CD4-positive, alpha-beta T cell treated with Interleukin-1 beta for 1 hour (primary cell): Measurements from ENCODE around the gene SP110.
"Not testable (repeated sequence)": the region's sequence is repeated elsewhere in the genome, so short reads cannot be mapped to it uniquely, and the experiment has no call there.

Experiments
- DNase-seq, 2 donors: peaks; one replicate each; pipeline ENCODE4 v3.0.0-alpha.2; 2020 to 2022

SP110 gene

GRCh38 chr2:230222829-230223228, 3.0 kb upstream of the SP110 start:
- DNase-seq: not testable (repeated sequence)

- DNase-seq: no peak
Observed at GRCh38 chr2:230221493-230221892, 1.7 kb upstream of the SP110 start.

GRCh38 chr2:230220347-230220969, 674 bp upstream of the SP110 start:
- no peak for DNase-seq

- peak in 1 of 2 donors; percentile 35 for DNase-seq
Observed at GRCh38 chr2:230218421-230218820, 1.4 kb downstream of the SP110 start.

GRCh38 chr2:230217424-230217823, 2.4 kb downstream of the SP110 start:
- no peak for DNase-seq

GRCh38 chr2:230216489-230216888, 3.3 kb downstream of the SP110 start:
- no peak for DNase-seq

- peak in 1 of 2 donors; percentile 29 for DNase-seq
Observed at GRCh38 chr2:230209422-230210051, 10.2 kb downstream of the SP110 start.

GRCh38 chr2:230208576-230208975, 11.2 kb downstream of the SP110 start:
- no peak for DNase-seq

GRCh38 chr2:230205721-230206120, 14.1 kb downstream of the SP110 start:
- DNase-seq: no peak

- no peak for DNase-seq
Observed at GRCh38 chr2:230205034-230205433, 14.8 kb downstream of the SP110 start.

GRCh38 chr2:230203110-230203676, 16.6 kb downstream of the SP110 start:
- DNase-seq: peak; percentile 37 to 38

- peak; percentile 40 for DNase-seq
Observed at GRCh38 chr2:230202430-230203109, 17.2 kb downstream of the SP110 start.

- no peak for DNase-seq
Observed at GRCh38 chr2:230184727-230185578, 34.8 kb downstream of the SP110 start.

GRCh38 chr2:230181195-230181594, 38.6 kb downstream of the SP110 start:
- no peak for DNase-seq

GRCh38 chr2:230179907-230180306, 39.9 kb downstream of the SP110 start:
- DNase-seq: no peak

- DNase-seq: no peak
Observed at GRCh38 chr2:230178546-230179485, 41.0 kb downstream of the SP110 start.

GRCh38 chr2:230176996-230177395, 42.8 kb downstream of the SP110 start:
- no peak for DNase-seq

GRCh38 chr2:230174466-230174865, 45.3 kb downstream of the SP110 start:
- no peak for DNase-seq

GRCh38 chr2:230172852-230173251, 46.9 kb downstream of the SP110 start:
- DNase-seq: no peak

GRCh38 chr2:230172156-230172555, 47.6 kb downstream of the SP110 start:
- no peak for DNase-seq

GRCh38 chr2:230170532-230170931, 49.3 kb downstream of the SP110 start:
- peak in 1 of 2 donors; percentile 16 for DNase-seq
